Fibroblast of skin of right quadriceps (primary cell): ENCODE measurements around the gene ASPHD1.
"Not testable (repeated sequence)": the region's sequence is repeated elsewhere in the genome, so short reads cannot be mapped to it uniquely, and the experiment has no call there.

ENCODE experiments used
- DNase-seq: peaks from one replicate; pipeline ENCODE4 v3.0.0-alpha.2; 2013

Gene ASPHD1

DNA sequence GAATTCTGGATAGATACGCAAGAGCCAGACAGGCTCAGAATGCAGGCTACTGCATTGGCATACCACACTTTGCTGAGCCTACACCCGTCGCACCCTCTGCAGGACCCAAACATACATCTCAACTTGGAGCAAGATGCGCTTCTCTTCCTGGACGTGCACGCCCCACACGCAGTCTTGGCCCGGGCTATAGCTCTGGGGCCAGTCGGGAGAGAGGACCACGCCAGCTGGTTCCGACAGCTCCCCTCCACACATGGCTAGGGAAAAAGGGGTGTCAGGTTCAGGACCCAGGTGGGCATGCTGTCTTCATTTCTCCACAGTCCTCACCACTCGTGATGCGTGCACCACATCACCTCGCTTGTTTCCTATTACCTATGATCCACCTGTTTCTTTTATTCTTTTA, 22.1 kb upstream of the ASPHD1 start:
- no peak for DNase-seq

DNA sequence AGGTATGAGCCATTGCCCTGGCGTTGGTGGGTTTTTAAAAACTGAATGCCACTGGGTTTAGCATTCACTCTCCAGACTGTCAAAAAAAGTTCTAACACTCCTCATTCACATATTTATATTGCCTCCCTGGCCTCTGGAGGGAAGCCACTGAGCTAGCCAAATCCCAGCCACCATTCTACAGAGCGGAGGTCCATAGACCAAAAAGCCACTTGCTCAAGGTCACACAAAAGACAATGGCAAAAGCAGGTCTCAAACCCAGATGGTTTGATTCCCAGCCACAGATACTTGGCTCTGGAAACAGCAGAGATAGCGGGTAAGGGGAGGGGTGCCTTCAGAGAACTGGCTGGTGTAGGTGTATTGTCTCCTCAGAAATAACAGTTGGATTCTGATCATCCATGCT, 19.2 kb upstream of the ASPHD1 start:
- DNase-seq: no peak

DNA sequence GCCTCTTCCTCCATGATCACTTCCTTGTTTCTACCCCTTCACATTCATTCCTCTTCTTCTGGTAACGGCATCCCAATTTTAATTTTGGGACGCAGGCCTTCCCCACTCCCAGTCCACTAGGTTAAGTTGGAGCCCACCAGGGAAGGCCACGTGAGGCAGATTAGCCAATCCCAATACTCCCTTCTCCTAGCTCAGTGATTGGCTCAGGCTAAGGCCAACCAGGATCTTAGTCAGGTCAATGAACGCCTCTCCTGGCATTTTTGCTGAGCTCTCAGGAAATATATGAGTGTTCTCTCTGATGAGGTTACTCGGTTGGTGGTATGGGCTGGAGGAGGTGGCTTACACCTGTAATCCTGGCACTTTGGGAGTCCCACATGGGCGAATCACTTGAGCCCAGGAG, 16.3 kb upstream of the ASPHD1 start:
- no peak for DNase-seq

DNA sequence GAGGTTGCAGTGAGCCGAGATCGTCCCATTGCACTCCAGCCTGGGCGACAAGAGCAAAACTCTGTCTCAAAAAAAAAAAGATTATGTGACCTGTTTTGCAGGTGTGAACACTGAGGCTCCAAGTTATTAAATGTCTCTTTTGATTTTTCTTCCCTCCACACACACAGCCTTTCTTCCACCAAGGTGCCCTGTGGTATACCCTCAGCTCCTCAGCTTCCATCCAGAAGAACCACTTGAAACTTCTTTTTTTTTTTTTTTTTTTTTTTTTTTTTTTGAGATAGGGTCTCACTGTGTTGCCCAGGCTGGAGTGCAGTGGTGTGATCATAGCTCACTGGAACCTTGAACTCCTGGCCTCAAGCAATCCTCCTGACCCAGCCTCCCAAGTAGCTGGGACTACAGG, 10.9 kb upstream of the ASPHD1 start:
- not testable (repeated sequence) for DNase-seq

DNA sequence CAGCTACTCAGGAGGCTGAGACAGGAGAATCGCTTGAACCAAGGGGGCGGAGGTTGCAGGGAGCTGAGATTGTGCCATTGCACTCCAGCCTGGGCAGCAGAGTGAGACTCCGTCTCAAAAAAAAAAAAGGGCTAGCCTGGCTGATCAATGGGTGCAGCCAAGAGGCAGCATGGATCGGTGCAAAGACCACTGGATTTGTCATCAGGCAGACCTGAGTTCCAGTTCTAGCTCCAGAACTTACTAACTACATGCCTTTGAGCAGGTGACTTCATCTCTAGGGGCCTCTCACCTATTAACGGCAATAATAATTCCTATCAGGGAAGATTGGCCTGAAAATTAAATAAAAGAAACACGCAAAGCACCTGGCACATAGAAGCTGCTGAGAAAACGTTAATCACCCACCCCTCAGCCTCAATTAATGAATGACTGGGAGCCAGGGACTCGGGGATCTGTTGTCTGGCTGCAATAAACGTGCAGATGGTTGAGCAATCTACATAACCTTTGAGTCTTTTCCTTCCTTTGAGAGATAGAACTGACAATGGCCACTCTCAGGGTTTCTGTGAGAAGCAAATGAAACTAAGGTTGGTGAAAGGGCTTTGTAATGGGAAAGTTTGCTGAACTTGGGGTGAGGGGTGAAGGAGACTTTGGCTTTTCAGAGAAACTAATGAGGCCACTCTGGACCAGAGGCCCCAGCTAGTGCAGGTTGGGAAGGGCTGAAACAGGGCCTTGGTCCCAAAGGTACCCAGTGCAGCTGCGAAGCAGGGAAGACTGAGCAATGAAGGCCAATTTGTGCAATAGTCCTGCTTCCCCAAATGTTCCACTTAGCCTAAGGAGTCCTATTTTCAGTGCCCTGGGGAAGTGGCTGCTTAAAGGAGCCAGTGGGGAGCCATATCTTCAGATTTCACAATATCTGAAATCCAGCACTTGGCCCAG, 8.5 kb upstream of the ASPHD1 start:
- DNase-seq: no peak

DNA sequence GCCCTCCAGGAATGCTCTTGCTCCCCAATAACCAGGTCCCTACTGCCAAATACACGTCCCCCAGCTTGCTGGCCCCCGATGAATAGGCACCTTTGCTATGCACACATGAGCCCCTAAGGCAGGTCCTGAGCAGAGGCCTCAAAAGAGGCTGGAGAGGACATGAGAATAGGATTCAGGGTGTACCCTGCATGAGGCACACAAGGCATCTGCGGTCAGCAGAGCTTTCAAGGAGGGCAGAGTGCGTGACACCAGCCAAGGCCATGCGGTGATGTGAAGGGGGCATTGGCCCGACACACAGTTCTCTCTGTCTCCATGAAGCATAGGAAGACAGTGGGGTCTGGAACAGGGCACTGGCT, 7.9 kb upstream of the ASPHD1 start:
- no peak for DNase-seq

DNA sequence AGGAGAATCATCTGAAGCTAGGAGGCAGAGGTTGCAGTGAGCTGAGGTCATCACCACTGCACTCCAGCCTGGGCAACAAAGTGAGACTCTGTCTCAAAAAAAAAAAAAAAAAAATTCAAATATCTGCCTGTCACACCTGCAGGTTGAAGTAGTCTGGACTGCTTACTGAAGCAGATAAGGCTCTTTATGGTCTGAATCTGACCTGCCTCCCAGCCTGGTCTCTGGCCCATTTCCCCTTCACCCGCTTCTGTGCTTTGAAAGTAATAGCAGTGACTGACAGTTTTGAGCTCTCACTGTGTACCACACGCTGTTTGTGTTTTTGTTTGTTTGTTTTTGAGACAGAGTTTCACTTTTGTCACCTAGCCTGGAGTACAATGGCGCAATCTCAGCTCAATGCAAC, 6.7 kb upstream of the ASPHD1 start:
- no peak for DNase-seq

DNA sequence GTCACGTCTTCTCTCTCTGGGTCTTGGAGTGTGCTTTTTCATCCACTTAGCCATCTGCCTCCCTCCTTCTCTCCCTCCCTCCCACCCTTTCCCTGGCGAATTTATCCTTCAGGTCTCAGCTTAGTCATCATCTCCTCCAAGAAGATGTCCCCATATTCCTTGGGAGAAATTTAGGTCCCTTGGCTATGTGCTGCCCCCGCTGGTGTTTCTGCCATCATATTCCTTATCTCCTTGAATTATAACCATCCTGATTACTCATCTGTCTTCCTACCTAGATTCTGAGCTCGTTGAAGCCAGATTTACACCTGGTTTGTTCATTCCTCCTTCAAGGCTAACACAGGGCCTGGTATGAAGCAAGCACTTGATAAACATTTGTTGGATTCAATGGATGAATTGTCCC, 5.9 kb upstream of the ASPHD1 start:
- no peak for DNase-seq

DNA sequence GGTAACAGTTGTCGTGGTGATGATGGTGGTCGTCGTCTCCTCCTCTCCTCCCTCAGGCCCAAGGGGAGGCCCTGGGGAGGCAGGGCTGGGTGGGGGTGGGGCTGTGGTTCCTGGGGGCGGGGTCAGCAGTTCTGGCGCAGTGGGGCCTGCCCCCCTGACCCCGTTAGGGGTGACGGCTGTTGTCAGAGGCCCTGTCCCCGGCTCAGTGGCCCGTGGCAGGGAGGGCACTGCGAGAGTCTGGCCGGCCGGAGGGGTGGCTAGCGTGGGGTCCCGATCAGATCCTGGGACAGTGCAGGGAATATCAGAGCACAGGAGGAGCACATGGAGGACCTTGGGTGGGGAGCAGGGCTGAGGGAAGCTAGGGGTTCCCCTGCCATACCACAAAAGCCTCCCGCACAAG, 3.4 kb upstream of the ASPHD1 start:
- DNase-seq: no peak

DNA sequence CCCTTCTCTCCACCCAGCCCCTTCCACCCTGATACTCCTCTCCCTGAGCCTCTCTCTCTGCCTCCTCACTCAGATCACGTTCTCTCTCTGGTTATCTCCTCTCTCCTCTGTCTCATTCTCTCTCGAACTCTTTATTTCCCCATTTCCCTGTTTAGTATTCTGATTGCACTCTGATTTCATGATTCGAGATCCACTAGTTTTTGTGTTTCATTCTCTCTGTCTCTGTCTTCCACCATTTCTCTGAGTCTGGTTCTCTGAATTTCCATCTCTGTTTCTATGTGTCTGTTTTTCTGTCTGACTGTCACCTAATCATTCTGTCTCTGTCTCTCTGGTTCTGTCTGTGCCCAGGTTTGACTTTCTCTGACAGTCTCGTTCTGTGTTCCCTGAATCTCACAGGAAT, 3.0 kb upstream of the ASPHD1 start:
- no peak for DNase-seq

DNA sequence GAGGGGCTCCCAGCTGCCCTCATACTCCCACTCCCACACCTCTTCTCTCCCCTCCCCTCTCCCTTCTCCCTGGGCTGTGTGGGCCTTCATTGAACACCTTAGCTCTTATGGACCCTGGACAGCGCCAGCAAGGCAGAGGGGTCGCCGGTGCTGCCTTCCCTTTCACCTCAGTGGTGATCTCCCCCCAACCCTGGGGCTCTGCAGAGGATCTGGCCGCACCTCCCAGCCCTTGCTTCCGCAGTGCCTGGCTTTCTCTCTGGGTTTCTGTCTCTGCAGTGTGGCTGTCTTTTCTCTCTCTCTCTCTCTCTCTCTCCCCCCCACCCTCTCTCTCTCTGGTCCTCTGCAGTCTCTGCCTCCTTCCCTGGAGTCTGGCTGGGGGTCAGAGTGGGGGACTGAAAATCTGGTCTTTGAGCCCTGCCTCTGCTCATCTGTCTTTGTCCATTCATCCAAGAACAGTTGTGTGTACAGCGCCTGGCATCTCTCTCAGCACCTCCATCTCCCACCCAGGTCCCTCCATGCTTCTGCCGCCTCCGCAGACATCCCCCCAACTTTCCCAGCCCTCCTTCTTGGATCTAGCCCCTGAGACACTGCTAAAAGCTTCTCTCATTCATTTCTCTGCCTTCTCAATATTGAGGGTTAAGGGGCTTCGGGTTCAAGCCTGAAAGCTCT, 2.0 kb upstream of the ASPHD1 start:
- DNase-seq: no peak

DNA sequence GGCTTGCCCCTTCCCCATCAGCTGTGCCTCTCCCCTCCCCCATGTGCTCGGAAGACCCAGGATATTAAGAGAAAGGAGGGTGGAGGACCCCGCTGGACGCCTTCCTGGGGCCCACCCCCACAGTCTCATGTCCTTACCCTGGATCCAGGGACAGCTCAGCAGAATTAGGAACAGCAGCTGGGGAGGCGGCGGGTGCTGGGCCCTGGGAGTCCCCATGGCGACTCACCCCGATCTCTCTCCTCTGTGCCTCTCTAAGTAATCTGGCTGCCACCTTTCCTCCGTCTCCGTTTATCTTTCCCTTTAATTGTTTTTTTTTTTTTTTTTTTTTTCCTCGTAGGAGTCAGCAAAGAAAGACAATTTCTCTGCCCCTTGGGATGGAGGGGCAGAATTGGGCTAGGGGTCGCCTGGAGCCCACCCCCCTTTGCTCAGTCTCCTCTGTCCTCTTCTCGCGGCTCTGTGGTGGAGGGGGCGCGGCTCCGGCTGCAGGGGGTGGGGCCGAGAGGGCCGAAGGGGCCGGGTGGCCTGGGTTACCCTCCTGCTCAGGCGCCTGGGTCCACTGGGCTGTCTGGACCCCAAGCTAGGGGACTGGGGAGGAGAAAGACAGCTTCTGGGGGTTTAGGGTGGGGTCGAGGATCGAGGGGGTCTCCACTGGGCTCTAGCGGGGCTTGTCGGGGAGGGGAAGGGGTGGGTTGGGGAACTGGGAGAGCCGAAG, 1.3 kb upstream of the ASPHD1 start:
- peak; percentile 10 for DNase-seq

DNA sequence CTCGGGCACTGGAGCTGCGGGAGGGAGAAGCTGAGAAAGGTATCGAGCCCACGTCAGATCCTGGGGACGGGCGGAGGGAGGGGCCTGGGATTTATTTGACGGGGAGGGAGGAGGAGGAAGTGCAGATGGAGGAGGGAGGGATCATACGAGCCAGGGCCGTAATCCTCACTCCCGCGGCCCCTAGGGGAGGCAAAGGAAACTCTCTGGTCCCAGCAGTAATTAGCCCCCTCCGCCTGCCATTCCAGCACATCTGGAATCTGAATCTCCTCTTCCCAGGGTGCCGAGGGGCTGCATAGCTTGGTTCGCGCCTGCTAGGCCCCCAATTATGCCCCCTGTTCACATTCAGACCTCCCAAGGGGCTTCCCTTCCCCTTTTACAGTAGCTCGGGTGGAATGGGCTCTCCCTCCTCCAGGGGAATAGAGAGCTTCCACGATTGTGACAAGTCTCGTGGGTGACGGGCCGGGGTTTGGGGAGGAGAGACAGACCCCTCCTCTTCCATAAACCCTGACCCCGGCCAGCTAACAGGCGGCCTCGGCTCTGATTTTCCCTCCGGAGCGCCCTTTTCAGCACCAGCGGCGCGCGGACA, 679 bp upstream of the ASPHD1 start, which contains the start of gene SEZ6L2:
TSS of gene SEZ6L2 (minus strand) at position 35 of the 586 bp plus-strand sequence. CDS start 531 bp downstream, outside the sequence.
- DNase-seq: peak; percentile 85

DNA sequence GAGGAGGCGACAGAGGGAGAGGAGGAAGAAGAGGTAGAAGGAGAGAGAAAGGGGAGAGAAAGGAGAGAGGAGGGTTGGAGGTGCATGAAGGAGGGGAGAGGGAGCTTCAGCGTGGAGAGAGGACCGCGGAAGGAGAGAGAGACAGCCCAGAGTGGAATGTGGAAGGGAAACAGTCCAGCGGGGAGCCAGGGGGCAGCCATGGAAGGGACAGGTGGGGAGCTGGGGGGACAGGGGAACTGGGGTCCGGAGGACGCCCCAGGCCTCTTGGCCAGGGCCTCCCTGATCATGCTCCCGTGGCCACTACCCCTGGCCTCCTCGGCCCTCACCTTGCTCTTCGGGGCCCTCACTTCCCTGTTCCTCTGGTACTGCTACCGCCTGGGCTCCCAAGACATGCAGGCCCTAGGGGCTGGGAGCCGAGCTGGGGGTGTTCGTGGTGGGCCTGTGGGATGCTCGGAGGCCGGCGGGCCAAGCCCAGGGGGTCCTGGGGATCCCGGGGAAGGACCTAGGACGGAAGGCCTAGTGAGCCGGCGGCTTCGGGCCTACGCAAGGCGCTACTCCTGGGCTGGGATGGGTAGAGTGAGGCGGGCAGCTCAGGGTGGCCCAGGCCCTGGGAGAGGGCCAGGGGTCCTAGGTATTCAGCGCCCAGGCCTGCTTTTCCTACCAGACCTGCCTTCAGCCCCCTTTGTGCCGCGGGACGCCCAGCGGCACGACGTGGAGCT, 759 bp downstream of the ASPHD1 start:
- no peak for DNase-seq

DNA sequence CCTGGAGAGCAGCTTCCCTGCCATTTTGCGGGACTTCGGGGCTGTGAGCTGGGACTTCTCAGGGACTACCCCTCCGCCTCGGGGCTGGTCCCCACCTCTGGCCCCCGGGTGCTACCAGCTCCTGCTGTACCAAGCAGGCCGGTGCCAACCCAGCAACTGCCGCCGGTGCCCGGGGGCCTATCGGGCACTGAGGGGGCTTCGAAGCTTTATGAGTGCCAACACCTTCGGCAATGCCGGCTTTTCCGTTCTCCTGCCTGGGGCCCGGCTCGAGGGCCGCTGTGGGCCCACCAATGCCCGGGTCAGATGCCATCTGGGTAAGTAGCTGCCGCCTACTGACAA, 1.3 kb downstream of the ASPHD1 start:
- DNase-seq: no peak

DNA sequence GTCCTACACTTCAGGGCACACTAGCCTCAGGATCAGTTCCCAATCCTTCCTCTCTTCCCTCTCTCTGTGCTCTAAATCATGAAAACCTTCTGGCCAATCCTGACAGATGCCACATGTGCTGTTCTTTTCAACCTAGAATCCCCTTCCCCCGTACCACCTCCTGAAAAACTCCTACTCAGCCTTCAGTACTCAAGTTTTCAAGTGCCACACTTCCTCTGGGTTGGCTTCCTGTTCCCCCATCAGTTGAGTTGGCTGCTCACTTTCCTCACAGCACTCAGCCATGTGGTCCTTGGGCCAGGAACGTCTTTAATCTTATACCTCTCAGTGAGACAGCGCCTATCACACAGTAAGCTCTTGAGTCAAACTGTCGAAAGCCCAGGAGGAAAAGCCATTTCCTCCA, 3.3 kb downstream of the ASPHD1 start:
- DNase-seq: no peak

DNA sequence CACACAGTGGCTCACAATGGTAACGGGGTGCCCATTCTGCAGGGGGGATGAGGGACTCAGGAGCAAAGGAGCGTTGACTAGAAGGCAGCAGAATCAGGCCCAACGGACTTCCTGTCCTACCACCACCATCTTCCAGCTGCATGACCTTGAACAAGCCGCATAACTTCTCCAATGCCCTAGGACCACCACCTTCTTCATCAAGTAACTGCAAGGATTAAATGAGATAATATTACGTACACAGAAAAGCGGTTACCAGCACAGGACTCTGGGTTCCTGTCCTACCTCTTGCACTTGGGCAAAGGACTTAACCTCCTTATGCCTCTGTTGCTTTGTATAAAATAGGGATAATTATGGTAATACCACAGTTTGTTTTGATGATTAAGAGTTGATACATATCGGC, 4.7 kb downstream of the ASPHD1 start:
- DNase-seq: no peak

DNA sequence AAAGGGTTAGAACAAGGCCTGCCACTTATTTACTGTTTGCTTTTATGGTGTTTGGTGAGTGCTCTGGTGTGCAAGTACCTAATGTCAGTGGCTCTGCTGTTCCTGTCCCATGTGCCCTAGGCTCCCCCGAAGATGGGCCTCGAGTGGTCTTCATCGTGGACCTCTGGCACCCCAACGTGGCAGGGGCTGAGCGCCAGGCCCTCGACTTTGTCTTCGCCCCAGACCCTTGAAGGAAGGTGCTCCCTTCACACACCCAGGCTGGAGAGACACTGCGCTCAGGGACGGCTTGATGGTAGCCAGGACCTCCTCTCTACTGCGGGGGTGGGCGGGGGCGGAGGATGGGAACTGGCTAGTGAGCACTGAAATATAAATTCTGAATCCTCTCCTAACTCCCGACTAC, 5.4 kb downstream of the ASPHD1 start:
- no peak for DNase-seq

DNA sequence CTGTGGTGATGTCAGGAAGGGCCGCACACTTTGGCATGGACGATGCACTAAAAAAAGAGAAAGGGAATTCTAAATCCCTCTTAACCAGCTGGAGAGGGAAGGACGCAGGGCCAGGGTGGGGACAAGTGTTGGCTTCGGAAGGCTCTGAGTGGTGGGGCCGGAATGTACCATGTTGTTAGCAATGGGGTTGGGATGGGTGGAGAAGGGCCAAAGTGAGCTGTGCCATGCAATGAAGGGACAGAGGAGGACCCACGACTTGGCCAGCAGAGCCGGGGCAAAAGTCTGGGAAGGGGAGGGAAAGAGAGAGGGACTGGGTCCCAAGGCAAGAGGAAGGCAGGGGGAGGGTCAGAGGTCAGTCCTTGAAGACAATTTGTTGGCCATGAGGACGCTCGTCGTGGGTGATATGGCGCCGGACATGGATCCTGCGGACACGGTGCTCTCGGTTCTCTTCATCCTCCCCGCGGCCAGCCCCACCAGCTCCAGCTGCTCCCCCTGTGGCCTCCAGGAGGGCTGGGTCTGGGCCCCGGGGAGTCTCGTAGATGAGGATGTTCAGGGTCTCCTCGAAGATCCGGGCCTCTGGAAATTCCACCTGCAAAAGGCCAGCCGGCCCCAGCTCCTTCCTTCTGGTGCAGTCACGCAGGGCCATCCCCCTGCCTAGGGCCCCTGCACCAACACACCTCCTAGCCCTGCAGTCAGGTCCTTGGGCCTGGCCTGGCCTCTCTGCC, 6.4 kb downstream of the ASPHD1 start:
- no peak for DNase-seq

DNA sequence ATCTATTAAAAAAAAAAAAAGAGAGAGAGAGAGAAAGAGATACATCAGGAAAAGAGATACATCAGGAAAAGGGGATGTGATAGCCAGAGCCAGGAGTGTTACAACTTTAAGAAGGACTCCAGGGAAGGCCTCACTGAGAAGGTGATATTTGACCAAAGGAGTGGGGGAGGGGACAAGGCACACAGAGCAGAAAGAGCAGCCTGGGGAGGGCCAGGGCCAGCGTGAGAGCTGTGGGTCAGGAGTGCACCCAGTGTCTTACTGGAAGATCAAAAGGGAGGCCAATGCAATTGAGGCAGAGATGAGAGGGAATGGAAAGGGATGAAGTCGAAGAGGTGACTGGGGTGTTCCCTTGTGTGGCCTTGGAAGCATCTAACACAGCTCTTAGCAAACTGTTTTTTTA, 7.7 kb downstream of the ASPHD1 start:
- DNase-seq: no peak

DNA sequence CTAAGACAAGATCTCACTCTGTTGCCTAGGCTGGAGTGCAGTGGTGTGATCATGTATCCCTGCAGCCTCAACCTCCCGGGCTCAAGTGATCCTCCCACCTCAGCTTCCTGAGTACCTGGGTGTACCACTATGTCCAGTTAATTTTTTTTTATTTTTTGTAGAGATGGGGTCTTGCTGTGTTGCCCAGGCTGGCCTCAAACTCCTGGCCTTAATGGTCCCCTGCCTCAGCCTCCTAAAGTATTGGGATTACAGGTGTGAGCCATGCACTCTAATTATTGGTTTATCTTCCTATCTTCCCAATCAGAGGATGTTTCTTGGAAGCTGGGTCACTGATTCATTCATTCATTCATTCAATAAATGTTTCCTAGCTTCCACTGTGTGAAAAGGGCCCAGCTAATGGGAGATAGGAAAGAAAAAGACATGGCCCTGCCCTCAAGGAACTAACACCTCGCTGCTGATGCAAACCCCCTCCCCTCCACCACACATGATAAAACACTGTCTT, 8.5 kb downstream of the ASPHD1 start:
- no peak for DNase-seq

DNA sequence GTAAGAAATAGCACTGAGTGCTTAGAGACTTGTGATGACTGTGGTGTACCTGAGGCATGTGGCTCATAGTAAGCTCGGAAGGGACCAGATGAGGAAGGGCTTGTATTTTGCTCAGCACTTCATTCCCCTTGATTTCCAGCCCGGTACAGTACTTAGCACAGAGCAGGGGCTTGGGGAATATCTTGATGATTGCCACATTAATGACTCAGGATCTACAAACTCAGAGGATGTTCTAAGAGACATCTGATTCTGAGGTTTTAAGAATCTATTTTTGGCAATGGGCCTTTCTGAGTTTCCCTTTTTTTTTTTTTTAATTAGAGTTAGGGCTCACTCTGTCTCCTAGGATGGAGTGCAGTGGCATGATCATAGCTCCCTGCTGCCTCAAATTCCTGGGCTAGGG, 9.1 kb downstream of the ASPHD1 start:
- DNase-seq: peak; percentile 51
